HG02870 (cell line): ENCODE measurements around the gene TAOK1.

ENCODE experiments used
- ATAC-seq: cut with Tn5 transposase; IDR thresholded peaks from one replicate; pipeline ENCODE4 v1.9.1; 2021; ENCODE audit warnings: mild to moderate bottlenecking, moderate library complexity; ENCODE audit not compliant: unreplicated experiment

Gene TAOK1

DNA sequence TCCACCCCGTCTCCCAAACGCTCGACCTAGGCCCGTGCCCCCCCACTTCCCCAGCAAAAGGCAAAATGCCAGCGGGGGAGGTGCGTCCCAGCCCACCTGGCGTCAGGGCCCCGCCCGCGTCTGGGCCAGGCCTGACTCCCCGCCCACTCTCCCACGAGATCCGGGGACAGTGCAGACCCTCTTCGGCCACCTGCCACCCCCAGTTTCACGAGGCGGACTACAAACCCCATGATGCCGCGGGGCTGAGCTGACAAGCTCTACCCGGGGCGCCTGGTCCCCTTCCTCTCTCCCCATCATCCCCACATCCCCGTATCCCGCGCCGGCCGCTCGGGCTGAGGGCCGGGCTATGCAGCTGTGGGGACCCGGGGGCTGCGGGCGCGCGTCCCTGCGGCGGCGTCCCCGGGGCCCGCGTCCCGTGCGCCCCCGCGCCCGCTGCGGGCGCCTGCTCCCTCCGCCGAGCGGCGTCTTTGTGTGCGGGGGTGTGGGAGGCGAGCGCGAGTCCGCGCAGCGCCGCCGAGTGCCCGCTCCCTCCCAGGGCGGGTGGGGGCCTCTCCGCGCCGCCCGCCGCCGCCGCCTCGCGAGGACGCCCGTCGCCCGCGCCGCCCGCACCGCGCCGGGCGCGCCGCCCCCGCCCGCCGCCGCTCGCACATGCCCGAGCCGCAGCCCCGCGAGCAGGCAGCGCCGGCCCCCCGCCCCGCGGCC lies 202.8 kb downstream of the TAOK1 start, which contains the start of gene ANKRD13B:
TSS of gene ANKRD13B (plus strand) at position 283 of the 702 bp plus-strand sequence. CDS start 490 bp downstream, outside the sequence.
- ATAC-seq = no peak

DNA sequence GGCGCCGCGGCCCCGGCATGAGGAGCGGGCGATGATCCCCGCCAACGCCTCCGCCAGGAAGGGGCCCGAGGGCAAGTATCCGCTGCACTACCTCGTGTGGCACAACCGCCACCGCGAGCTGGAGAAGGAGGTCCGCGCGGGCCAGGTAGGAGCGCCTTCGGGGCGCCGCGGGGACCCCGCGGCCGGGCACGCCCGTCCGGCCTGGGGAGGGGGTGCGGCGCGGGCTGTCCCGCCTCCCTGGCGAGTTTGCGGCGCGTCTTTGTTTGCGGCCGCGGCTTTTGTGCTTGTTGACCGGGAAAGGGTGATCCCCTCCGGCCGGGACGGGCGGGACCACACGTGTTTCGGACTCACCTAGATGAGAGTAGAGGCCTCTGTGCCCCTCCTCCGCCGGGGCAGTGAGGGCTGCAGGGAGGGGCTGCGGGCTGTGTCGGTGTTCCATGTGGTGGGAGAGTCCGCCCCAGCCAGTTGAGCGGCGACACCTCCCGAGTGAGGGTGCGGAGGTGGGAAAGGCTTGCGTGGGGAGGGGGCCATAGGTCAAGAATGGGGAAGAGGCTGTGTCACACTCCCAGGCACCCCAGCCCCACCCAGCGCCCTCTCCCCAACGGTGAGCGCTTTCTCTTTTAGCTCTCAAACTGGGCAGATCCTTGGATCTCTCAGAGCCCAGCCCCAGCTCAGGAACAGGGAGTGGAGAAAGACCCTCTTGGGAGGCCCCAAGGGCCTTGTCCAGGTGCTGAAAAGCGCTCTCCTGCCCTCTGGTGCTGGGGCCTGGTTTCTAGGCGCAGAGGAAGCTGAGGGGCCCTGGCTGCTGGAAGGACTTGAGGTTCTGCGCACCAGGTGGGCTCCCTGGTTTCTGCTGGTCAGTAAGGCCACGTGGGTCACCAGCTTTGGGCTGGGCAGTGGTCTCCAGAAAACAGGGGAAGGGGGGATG lies 203.7 kb downstream of the TAOK1 start:
- no peak for ATAC-seq

DNA sequence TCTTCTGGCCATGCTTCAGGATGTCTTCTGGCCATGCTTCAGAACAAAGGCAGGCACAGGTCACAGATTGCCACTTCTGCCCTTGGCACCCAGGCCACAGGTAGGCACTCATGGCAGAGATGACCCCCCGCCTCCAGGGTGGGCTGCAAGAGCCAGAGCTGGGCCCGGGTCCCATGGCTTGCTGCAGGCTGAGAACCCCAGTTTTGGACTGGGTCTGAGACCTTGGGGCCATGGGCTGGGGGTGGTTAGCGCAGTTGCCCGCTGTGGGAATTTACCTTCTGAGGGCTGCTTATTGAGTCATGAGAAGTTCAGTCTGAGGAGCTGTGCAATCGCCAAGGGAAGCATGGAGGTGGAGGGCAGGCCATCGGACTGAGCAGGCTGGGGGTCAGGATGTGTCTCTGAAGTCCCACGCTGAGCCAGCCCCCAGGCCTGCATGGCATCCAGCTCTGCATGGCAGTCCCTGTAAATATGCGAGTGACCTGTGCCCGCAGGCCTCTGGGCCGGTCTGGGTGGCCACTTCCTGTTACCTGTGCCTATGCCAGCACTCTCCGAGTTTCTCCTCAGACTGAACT lies 204.4 kb downstream of the TAOK1 start:
- no peak for ATAC-seq

DNA sequence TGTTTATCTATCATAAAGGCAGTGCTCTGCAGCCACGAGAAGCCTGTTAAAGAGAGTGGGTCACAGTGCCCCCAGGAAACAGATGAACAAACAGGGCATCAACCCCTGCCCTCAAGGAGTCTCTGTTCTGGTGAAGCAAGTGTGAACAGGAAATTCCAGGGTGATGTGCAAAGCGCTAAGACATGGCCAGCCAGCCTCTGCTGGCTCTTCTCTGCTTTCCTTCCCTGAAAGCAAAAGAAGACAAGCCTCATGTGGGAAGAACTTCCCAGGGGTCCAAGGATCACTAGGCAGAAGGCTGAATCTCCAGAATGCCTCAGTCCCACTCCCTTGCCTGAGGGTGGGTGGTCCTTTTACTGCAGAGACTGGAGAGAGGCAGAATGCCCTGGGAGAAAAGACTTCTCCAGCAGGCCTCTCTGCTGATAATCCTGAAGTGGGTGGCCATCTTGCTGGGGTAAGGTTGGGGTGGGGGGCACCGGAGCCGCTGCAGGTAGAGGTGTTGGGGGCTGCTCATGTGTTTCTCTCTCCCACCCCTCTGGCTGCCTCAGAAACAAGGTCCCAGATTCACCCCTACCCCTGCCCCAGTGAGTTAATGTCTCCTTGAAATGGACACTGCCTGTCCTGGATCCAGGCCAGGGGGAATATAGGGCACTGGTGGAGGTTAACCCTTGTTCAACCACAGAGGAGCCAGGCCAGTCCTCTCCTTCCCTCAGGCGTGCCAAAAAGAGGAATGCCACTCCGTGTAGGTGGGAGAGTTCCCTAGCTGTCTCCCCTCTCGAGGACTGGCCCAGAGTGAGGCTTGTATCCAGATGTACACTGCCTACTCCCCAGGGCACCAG lies 205.2 kb downstream of the TAOK1 start:
- no peak for ATAC-seq

DNA sequence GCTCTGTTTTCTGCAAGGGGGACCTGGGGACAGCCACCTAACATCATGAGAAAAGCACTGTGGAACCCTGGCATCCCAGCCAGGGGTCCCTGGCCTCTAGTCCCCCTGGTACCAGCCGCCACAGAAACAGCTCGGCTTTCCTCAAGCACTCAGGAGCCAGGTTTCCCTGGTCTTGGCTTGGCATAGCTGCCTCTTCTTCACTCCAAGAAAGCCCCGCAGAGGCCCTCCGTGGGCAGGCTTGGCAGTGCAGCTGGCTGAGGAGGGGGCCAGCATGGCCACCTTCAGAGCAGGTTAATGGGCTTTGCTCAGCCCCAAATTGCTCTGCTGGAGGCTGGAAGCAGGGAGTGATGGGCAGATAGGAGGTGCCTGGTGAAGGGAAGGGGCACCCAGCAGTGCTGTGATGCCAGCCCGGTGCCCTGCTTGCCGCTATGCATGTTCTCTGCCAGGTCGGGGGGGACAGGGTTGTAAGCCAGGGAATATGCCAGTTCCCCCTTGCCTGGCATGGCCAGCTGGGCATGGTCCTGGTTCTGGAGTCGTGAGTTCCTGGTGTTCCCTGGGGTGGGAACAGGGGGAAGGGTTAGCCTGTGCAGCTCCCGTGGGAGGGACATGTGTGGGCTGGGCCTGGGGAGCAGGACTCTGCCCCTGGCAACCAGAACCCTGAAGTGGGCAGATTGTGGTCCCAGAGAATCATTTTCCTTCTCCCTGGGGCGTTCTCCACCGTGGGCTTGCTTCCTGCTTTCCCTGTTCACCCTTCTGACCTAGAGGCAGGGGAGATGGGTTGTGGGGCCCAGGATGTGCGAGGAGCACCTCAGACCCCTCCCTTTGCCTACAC lies 206.0 kb downstream of the TAOK1 start:
- no peak for ATAC-seq

DNA sequence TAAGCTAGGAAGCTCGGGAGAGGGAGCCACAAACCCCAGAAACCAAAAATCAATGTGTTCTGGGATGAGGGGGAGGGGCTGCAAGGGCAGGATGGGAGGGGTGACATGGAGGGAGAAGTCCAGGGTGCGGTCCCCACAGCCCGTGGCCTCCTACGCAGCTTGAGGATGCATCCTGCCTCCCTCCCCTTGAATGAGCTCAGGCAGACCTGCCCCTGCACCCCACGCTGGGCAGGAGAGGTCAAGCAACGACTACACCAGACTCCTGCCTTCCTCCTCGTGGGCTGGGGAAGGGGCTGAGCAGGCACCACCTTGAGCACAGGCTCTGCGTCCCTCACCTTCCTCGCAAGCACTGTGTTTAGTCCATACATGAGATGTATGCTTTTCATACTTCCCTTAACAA lies 206.6 kb downstream of the TAOK1 start:
- ATAC-seq = no peak

DNA sequence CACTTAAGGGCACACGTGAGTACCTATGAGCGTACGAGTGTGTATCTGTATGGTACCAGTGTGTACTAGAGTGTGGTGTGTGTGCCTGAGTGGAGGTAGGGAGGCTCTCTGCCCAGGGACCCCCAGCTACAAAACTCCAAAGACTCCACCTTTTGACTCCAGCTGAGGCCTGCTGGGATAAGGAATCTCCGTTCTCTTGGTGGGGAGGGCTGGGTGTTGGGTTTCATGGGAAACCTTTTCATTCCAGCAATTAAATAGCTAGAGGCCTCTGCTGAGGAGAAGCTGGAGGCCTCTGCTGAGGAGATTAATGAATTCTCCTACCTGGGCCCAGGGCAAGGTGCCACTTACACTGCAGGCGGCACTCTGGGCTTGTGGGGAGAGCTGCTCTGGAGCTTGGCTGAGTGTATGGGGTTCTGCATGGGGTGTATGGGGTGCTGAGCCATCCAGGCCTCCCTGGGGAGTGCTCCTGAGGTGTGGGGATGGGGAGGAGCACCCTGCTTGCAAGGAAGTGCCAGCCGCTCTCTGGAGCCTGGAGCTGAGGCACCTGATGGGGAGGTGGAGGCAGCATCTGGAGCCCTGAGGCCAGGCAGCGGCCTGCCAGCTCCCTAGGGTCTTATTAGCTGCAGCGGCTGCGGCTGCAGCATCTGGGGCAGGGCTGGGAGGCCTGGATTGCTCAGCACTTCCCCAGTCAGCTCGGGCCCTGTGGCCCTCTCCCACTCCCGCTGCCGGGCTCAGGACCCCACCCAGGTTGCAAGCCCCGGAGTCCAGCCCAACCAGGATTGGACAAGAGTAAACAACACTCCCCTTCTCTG lies 207.4 kb downstream of the TAOK1 start:
- ATAC-seq = no peak
